ENCODE measurements around the gene TFF2. TPM values are rescaled to one million over a fixed set of nuclear protein-coding genes. Genes with fewer than 3 reads are reported as not detected.

TFF2 gene
- total and polyA plus RNA-seq, 2 of the 4 experiments (the other 2 are of a cell fraction) = not detected

GRCh38 chr21:42298237-42298636 lies 52.6 kb downstream of the TFF2 start:
- Histone ChIP-seq H4K8ac (ENCODE audit: low read depth in 2 of 2, low read length in 2 of 2) (no peak overlapping the region), H3K14ac (replicated peaks; ENCODE audit: low read depth, low read length) (no peak overlapping the region), H4K91ac (ENCODE audit: insufficient read depth, low read depth, low read length) (no peak overlapping the region), H2BK15ac (ENCODE audit: low read depth, low read length) (no peak overlapping the region), H2BK5ac (ENCODE audit: low read depth, low read length, poor library complexity, severe bottlenecking) (no peak overlapping the region), H3K56ac (ENCODE audit: extremely low read depth, insufficient read depth, low read length) (no peak overlapping the region), H3K79me1 (ENCODE audit: low read depth in 1 of 2, low read length in 2 of 2) (no peaks in the 10 kb centered on the region), H2AK9ac (replicated peaks; ENCODE audit: low read depth, low read length, poor library complexity) (no peak overlapping the region), H4K5ac (ENCODE audit: low read depth, low read length) (no peak overlapping the region), H3K18ac (ENCODE audit: low read depth, low read length) (no peak overlapping the region), H3K27me3 (ENCODE audit: control insufficient read depth, insufficient read depth, low read length) (peaks cover 10% of the 10 kb centered on the region), H3K9ac (ENCODE audit: low read depth, low read length) (no peak overlapping the region), H2AFZ (replicated peaks; ENCODE audit: low read length, poor library complexity) (no peak overlapping the region), H3K9me3 (ENCODE audit: control insufficient read depth, insufficient read depth, low read length) (no peaks in the 10 kb centered on the region), H3K23ac (ENCODE audit: low read depth, low read length) (no peak overlapping the region), H3K4me1 (ENCODE audit: control insufficient read depth, insufficient read depth, low read length) (no peaks in the 10 kb centered on the region), H2BK120ac (ENCODE audit: low read depth, low read length) (no peak overlapping the region), H2BK20ac (ENCODE audit: low read depth, low read length) (no peak overlapping the region), H3K36me3 (ENCODE audit: control insufficient read depth, insufficient read depth, low read length) (peaks cover 7% of the 10 kb centered on the region; the same call in 1 of the 2 replicates), H3K9me1 (ENCODE audit: insufficient read depth, low read length) (no peaks in the 10 kb centered on the region; the same call in 1 of the 2 replicates), H4K20me1 (ENCODE audit: insufficient read depth, low read length) (no peaks in the 10 kb centered on the region), H3K27ac (ENCODE audit: insufficient read depth, low read length) (no peak overlapping the region), H3K4me2 (ENCODE audit: low read depth, low read length) (no peak overlapping the region), H3K4ac (ENCODE audit: low read depth, low read length) (no peak overlapping the region), H3K4me3 (ENCODE audit: insufficient read depth, low read depth, low read length) (no peak overlapping the region), H2AK5ac (ENCODE audit: low read depth, low read length) (no peak overlapping the region)
- BruUV-seq (replicated peaks) = no TSS peak
- DNase-seq (no peak), ATAC-seq (ENCODE audit: low read depth) (no peak)
- dilution Hi-C loops (cut with HindIII; ENCODE audit: low sequenced_read_pairs, unreplicated experiment) = no loop called here
- WGBS, 2 experiments (ENCODE audit: extremely low coverage in 2 of 2, insufficient read length in 1 of 2) = 68% methylated on average over 4 of the region's 6 CpGs; no CpG with 5 or more reads in 1 of the 2 experiments
- intact Hi-C loops (cut with micrococcal nuclease) = no loop called here
- ChIA-PET POLR2A (ENCODE audit: unreplicated experiment) (no interaction called here), CTCF (no interaction called here)
- no peak for TF ChIP-seq MAZ (IDR thresholded peaks at IDR 0.05; ENCODE audit: borderline replicate concordance, low read depth, low read length)
- TF ChIP-seq ELK1 (IDR thresholded peaks at IDR 0.05; ENCODE audit: borderline replicate concordance, low read depth, low read length) = no peak
- TF ChIP-seq CHD1 (IDR thresholded peaks at IDR 0.05; ENCODE audit: low read depth, low read length) = no peak
- TF ChIP-seq CTCF (conservative IDR thresholded peaks at IDR 0.05; ENCODE audit: low read depth, low read length) = no peak
- no peak for TF ChIP-seq MAFK (IDR thresholded peaks at IDR 0.05; ENCODE audit: low read depth, low read length)
- no peak for TF ChIP-seq RFX5 (IDR thresholded peaks at IDR 0.05; ENCODE audit: low read depth, low read length)
- TF ChIP-seq SMC3 (IDR thresholded peaks at IDR 0.05; ENCODE audit: low read depth, low read length) = no peak
- no peak for TF ChIP-seq POLR2A (IDR thresholded peaks at IDR 0.05; ENCODE audit: low read depth, low read length)
- TF ChIP-seq FOS (IDR thresholded peaks at IDR 0.05; ENCODE audit: low read depth, low read length) = no peak
- no peak for TF ChIP-seq MXI1 (IDR thresholded peaks at IDR 0.05; ENCODE audit: borderline replicate concordance, low read depth, low read length)
- TF ChIP-seq BHLHE40 (IDR thresholded peaks at IDR 0.05; ENCODE audit: low read depth, low read length) = no peak
- no peak for TF ChIP-seq CEBPB (IDR thresholded peaks at IDR 0.05; ENCODE audit: low read depth, low read length)
- no peak for TF ChIP-seq NFE2L2 (IDR thresholded peaks at IDR 0.05; ENCODE audit: low read depth, low read length)
- no peak for TF ChIP-seq RAD21 (IDR thresholded peaks at IDR 0.05; ENCODE audit: low read length)
- no peak for TF ChIP-seq USF2 (IDR thresholded peaks at IDR 0.05; ENCODE audit: low read depth, low read length)
- no peak for TF ChIP-seq RCOR1 (IDR thresholded peaks at IDR 0.05; ENCODE audit: insufficient replicate concordance, low read length)
- in situ Hi-C loops (cut with MboI; ENCODE audit: low sequenced_read_pairs) = no loop called here
